IPS-NIHi7 (cell line): ENCODE data around the gene HMGN2.
"Not testable (repeated sequence)": the region's sequence is repeated elsewhere in the genome, so short reads cannot be mapped to it uniquely, and the experiment has no call there.

ENCODE experiments used
- DNase-seq: peaks from one replicate; pipeline ENCODE4 v3.0.0; 2012; ENCODE audit warnings: mixed read lengths; ENCODE audit errors: extremely low spot score

The HMGN2 gene

GRCh38 chr1:26477446-26478152, 5.4 kb downstream of the HMGN2 start:
- no peak for DNase-seq

DNA sequence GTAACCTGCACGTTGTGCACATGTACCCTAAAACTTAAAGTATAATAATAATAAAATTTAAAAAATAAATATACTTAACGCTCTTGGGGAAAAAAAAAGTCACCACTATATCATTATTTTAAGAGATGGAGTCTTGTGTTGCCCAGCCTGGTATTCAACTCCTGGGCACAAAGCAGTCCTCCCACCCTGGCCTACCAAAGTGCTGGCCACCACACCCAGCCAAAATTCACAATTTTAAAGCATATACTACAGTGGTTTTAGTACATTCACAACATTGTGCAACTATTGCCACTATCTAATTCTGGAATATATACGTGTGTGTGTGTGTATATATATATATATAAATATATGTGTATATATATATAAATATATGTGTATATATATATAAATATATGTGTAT, 5.9 kb downstream of the HMGN2 start:
- no peak for DNase-seq

DNA sequence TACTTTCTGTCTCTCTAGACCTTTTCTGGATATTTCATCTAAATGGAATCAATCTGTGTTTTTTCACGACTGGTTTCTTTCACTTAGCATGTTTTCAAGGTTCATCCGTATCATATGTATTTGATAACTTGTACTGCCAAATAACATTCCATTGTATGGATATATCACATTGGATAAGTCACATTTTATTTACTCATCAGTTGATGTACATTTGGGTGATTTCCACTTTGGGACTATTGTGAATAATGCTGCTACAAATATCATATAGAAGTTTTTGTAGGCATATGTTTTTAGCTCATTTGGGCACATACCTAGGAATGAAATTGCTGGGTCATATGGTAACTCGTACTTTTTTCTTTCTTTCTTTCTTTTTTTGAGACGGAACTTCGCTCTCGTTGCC, 6.7 kb downstream of the HMGN2 start:
- no peak for DNase-seq

- DNase-seq: no peak
Measured at GRCh38 chr1:26482921-26483320, 10.7 kb downstream of the HMGN2 start.

- DNase-seq: no peak
Measured at GRCh38 chr1:26483980-26484379, 11.7 kb downstream of the HMGN2 start.

DNA sequence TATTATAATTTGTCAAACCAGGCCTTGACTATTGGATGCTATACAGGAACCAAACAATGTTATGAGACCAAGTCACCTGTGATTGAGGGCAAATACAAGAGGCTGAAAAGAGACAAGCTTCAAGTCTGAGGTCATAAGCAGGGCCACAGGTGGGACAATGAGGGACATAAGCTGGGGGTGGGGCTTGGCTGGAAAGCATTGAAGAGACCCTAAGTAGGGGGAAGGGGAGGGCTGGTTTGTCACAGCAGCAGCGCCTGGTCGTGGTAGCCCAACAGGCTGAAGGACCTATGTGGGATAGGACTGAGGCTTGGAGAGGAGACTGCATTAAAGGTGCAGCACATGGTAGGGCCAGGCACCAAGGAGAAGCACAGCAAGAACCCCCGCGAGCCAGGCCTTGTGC, 17.9 kb downstream of the HMGN2 start:
- DNase-seq: no peak

GRCh38 chr1:26493267-26493666, 21.0 kb downstream of the HMGN2 start:
- DNase-seq: no peak

GRCh38 chr1:26493938-26494337, 21.7 kb downstream of the HMGN2 start:
- no peak for DNase-seq

DNA sequence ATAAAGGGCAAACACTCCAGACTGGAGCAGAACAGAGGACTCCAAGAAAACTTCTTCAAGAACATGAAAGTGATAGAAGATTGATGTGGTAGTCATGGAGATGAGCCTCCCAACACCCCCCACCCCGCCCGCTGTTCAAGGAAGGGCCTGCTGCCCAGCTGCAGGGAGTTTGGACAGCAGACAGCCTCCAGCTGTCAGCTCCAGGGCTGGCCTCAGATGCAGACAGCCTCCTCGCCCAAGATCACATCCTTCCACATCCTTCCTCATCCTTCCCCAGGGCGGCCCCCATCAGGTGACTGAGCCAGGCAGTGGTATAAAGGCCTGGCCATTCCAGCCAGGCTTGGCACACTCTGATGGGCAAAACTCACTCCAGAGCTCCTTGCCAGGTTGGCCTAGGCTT, 24.6 kb downstream of the HMGN2 start:
- DNase-seq: no peak

- no peak for DNase-seq
Measured at GRCh38 chr1:26498894-26499293, 26.7 kb downstream of the HMGN2 start.

DNA sequence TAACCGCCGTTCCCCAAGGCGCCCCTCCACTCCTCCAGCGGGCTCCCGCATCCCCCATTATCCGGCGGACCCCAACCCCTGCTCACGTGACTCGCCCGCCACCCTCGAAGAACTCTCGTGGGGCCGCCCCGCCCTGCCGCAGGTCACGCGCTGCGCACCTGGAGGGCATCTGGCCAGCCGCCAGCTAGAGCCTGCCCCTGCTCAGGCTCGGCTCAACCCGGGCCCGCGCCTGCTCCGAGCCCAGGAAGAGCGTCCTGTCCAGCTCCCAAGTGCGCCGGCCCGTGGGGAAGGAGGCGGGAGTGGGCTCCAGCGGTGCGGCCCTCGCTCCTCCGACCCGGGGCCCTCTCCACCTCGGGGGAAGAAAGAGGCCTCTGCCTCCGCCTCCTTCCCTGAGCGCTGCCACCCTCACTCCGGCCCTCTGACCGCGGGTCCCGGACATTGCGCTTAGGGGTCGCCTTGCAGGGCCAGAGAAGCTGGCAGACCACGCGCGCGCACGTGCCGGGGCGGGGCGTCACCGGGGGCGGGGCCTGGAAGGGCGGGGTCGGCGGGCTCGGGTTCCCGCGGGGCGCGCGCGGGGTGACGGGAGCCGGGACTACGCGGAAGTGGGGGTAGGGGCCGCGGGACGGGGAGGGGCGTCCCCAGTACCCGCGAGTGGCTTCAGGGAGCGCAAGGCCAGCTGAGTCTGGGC, 28.4 kb downstream of the HMGN2 start:
- peak; percentile 92 for DNase-seq

- DNase-seq: not testable (repeated sequence)
Measured at GRCh38 chr1:26510711-26511110, 38.5 kb downstream of the HMGN2 start.

GRCh38 chr1:26515836-26516235, 43.6 kb downstream of the HMGN2 start:
- not testable (repeated sequence) for DNase-seq

- DNase-seq: no peak
Measured at GRCh38 chr1:26516987-26517765, 44.9 kb downstream of the HMGN2 start.

- no peak for DNase-seq
Measured at GRCh38 chr1:26517766-26518049, 45.5 kb downstream of the HMGN2 start.

GRCh38 chr1:26518355-26518754, 46.1 kb downstream of the HMGN2 start:
- DNase-seq: no peak

GRCh38 chr1:26520339-26520738, 48.1 kb downstream of the HMGN2 start:
- no peak for DNase-seq

DNA sequence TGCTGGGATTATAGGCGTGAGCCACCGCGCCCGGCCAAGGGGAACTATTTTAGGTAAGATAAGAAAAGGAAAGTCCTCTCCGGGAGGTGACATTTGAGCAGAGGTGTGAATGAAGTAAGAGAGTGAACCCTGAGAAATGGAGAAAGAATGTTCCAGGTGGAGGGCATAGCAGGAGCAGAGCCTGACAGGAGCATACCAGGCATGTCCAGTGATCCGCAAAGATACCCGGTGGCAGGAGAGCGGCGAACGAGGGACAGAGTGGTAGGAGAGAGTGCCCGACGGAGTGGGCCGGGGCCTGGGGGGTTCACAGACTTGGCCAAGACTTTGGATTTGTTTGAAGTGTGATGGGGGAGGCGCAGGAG, 49.4 kb downstream of the HMGN2 start:
- DNase-seq: no peak

DNA sequence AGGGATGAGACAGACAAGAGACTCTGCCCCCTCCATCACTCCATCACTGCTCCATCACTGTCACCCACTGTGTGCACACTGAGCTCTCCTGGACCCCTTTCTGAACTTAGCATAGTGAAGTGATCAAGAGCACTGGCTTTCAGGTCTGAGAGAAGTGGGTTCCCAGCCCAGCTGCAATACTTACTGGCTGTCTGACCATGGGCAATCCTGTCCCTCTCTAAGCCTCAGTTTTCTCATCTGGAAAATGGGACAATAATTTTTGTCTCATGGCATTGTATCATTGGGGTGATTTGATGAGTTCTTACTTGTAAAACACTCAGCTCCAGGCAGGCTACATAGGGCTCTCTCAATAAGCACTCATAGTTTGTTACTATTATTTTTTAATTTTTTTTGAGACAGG, 49.8 kb downstream of the HMGN2 start:
- no peak for DNase-seq

DNA sequence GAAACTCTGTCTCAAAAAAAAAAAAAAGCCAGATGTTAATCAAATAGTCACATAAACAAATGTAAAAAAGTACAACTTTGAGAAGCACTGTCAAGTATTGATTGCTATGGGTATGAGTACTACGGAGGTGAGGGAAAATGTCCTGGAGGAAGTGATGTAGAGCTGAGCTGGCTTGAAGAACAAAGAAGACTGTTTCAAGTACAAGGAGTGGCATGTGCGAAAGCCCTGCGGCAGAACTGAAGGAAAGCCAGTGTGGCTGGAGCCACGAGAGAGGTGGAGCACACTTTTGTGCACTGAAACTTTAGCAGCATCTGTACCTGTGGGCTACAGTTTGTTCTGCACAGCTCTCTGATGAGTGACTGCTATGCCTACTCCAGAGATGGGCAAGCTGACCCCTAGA, 51.9 kb downstream of the HMGN2 start:
- no peak for DNase-seq
